ENCODE results near the gene HGD. TPM values are rescaled to one million over a fixed set of nuclear protein-coding genes. Genes with fewer than 3 reads are reported as not detected.

Gene HGD
- total RNA-seq, 1 donor from 2014 or later, result 18.1 TPM

- H3K4me3 ChIP-seq (ENCODE audit: low read depth, low read length), result no peak overlapping the region
- DNase-seq (ENCODE audit: low read depth), result no peak
- TF ChIP-seq CTCF (conservative IDR thresholded peaks at IDR 0.05; ENCODE audit: low read depth, low read length), result no peak
Observed at GRCh38 chr3:120708408-120708807, 26.4 kb upstream of the HGD start.

GRCh38 chr3:120706950-120707349, 24.9 kb upstream of the HGD start:
- DNase-seq (ENCODE audit: low read depth), result no peak
- no peak overlapping the region for H3K4me3 ChIP-seq (ENCODE audit: low read depth, low read length)
- TF ChIP-seq CTCF (conservative IDR thresholded peaks at IDR 0.05; ENCODE audit: low read depth, low read length), result no peak

- no peak for DNase-seq (ENCODE audit: low read depth)
- TF ChIP-seq CTCF (conservative IDR thresholded peaks at IDR 0.05; ENCODE audit: low read depth, low read length), result no peak
- H3K4me3 ChIP-seq (ENCODE audit: low read depth, low read length), result no peak overlapping the region
Observed at GRCh38 chr3:120705884-120706582, 24.0 kb upstream of the HGD start.

GRCh38 chr3:120699333-120699732, 17.3 kb upstream of the HGD start:
- H3K4me3 ChIP-seq (ENCODE audit: low read depth, low read length), result no peak overlapping the region
- TF ChIP-seq CTCF (conservative IDR thresholded peaks at IDR 0.05; ENCODE audit: low read depth, low read length), result no peak
- no peak for DNase-seq (ENCODE audit: low read depth)

GRCh38 chr3:120693439-120694171, 11.6 kb upstream of the HGD start:
- no peak overlapping the region for H3K4me3 ChIP-seq (ENCODE audit: low read depth, low read length)
- peak; percentile 32 for DNase-seq (ENCODE audit: low read depth)
- no peak for TF ChIP-seq CTCF (conservative IDR thresholded peaks at IDR 0.05; ENCODE audit: low read depth, low read length)

- TF ChIP-seq CTCF (conservative IDR thresholded peaks at IDR 0.05; ENCODE audit: low read depth, low read length), result no peak
- H3K4me3 ChIP-seq (ENCODE audit: low read depth, low read length), result no peak overlapping the region
- no peak for DNase-seq (ENCODE audit: low read depth)
Observed at GRCh38 chr3:120689395-120689794, 7.4 kb upstream of the HGD start.

All from epithelial cell of proximal tubule (primary cell).